Naive B cell (primary cell): ENCODE measurements around the gene HDAC9. TPM values are rescaled to one million over a fixed set of nuclear protein-coding genes. Genes with fewer than 3 reads are reported as not detected.

ENCODE experiments used
- ATAC-seq, 2 donors: fragments of 150-1000 bp; cut with Tn5 transposase; 2 replicates each; pipeline ENCODE4 v1.10.0; 2021; ENCODE audit warnings: low read depth in 2 of 2, mild to moderate bottlenecking in 2 of 2, moderate library complexity in 2 of 2
- DNase-seq: peaks from one replicate; pipeline ENCODE4 v3.0.0; 2022
- H3K27ac Mint-ChIP-seq, 6 donors: one replicate each; pipeline ENCODE4 v1.8.0; 2020 to 2022; ENCODE audit warnings: mild to moderate bottlenecking in 6 of 6, mixed read lengths in 6 of 6, moderate library complexity in 5 of 6, inconsistent platforms in 2 of 6
- H3K27me3 Mint-ChIP-seq, 3 donors: one replicate each; pipeline ENCODE4 v1.8.0; 2021 to 2022; ENCODE audit warnings: mixed read lengths in 3 of 3, mild to moderate bottlenecking in 1 of 3
- H3K36me3 Mint-ChIP-seq, 2 donors: one replicate each; pipeline ENCODE4 v1.8.0; 2020 to 2022; ENCODE audit warnings: mixed read lengths in 2 of 2, inconsistent platforms in 1 of 2, mild to moderate bottlenecking in 1 of 2
- H3K4me1 Mint-ChIP-seq, 3 donors: one replicate each; pipeline ENCODE4 v1.8.0; 2020 to 2022; ENCODE audit warnings: mixed read lengths in 3 of 3, inconsistent platforms in 1 of 3, mild to moderate bottlenecking in 1 of 3, moderate library complexity in 1 of 3
- H3K4me3 Mint-ChIP-seq, 8 donors: one replicate each; pipeline ENCODE4 v1.8.0; 2020 to 2022; ENCODE audit warnings: mild to moderate bottlenecking in 8 of 8, mixed read lengths in 8 of 8, moderate library complexity in 8 of 8, inconsistent platforms in 2 of 8
- H3K9me3 Mint-ChIP-seq, 7 donors: one replicate each; pipeline ENCODE4 v1.8.0; 2020 to 2022; ENCODE audit warnings: mixed read lengths in 7 of 7, mild to moderate bottlenecking in 5 of 7, inconsistent platforms in 2 of 7, moderate library complexity in 1 of 7
- polyA plus RNA-seq, 6 donors: library from polyadenylated mRNA; unstranded; fragments of 300-500 nt; fragmentation: Illumina TruSeq; gene quantifications; one replicate each; pipeline ENCODE4 v1.2.3, GENCODE V29; 2021; ENCODE audit warnings: low read depth in 6 of 6

The HDAC9 gene
- polyA plus RNA-seq, 6 donors from 2014 or later, result 86.5 to 123 (median 108) TPM

GRCh38 chr7:18498341-18498740 is 2.8 kb downstream of the HDAC9 start:
- ATAC-seq (no peak), DNase-seq (no peak)
- no peaks in the 10 kb centered on the region for H3K9me3 Mint-ChIP-seq
- peak overlapping the region; percentile 87 to 97 (median 92) for H3K4me3 Mint-ChIP-seq
- peak overlapping the region in 5 of 6 donors; percentile 13 to 79 (median 66) for H3K27ac Mint-ChIP-seq
- peaks cover 60 to 78% (median 73%) of the 10 kb centered on the region in 3 donors for H3K4me1 Mint-ChIP-seq
- H3K27me3 Mint-ChIP-seq, result no peaks in the 10 kb centered on the region
- H3K36me3 Mint-ChIP-seq, result no peaks in the 10 kb centered on the region

GRCh38 chr7:18499407-18500177 is 4.0 kb downstream of the HDAC9 start:
- no peaks in the 10 kb centered on the region for H3K9me3 Mint-ChIP-seq
- ATAC-seq (no peak), DNase-seq (no peak)
- H3K27ac Mint-ChIP-seq, result peak overlapping the region in 5 of 6 donors; percentile 42 to 85 (median 83)
- peak overlapping the region in 5 of 8 donors; percentile 47 to 95 (median 63) for H3K4me3 Mint-ChIP-seq
- H3K36me3 Mint-ChIP-seq, result peaks cover 0 to 4% of the 10 kb centered on the region in 2 donors
- no peaks in the 10 kb centered on the region for H3K27me3 Mint-ChIP-seq
- H3K4me1 Mint-ChIP-seq, result peaks cover 68 to 83% (median 81%) of the 10 kb centered on the region in 3 donors

- Mint-ChIP-seq H3K27ac (peak overlapping the region; percentile 41 to 91 (median 80)), H3K36me3 (peaks cover 0 to 4% of the 10 kb centered on the region in 2 donors), H3K27me3 (no peaks in the 10 kb centered on the region), H3K4me3 (peak overlapping the region in 7 of 8 donors; percentile 1 to 72 (median 56)), H3K9me3 (no peaks in the 10 kb centered on the region), H3K4me1 (peaks cover 64 to 82% (median 77%) of the 10 kb centered on the region in 3 donors)
- ATAC-seq (peak; percentile 67 to 73), DNase-seq (no peak)
Measured at GRCh38 chr7:18503126-18503866, 7.7 kb downstream of the HDAC9 start.

- H3K36me3 Mint-ChIP-seq, result peaks cover 0 to 4% of the 10 kb centered on the region in 2 donors
- H3K4me1 Mint-ChIP-seq, result peaks cover 65 to 84% (median 77%) of the 10 kb centered on the region in 3 donors
- no peak for DNase-seq
- H3K4me3 Mint-ChIP-seq, result peak overlapping the region in 4 of 8 donors; percentile 21 to 90 (median 33)
- ATAC-seq, result no peak
- no peaks in the 10 kb centered on the region for H3K27me3 Mint-ChIP-seq
- peak overlapping the region in 4 of 6 donors; percentile 18 to 81 (median 43) for H3K27ac Mint-ChIP-seq
- H3K9me3 Mint-ChIP-seq, result no peaks in the 10 kb centered on the region
Measured at GRCh38 chr7:18504965-18505364, 9.4 kb downstream of the HDAC9 start.

- Mint-ChIP-seq H3K4me3 (peak overlapping the region; percentile 6 to 90 (median 78)), H3K27me3 (no peaks in the 10 kb centered on the region), H3K4me1 (peaks cover 64 to 81% (median 68%) of the 10 kb centered on the region in 3 donors), H3K9me3 (no peaks in the 10 kb centered on the region), H3K36me3 (peaks cover 0 to 4% of the 10 kb centered on the region in 2 donors), H3K27ac (peak overlapping the region in 5 of 6 donors; percentile 61 to 84 (median 81))
- no peak for ATAC-seq
- no peak for DNase-seq
Measured at GRCh38 chr7:18505870-18506460, 10.4 kb downstream of the HDAC9 start.

GRCh38 chr7:18508443-18509427 is 13.2 kb downstream of the HDAC9 start:
- peak; percentile 82 to 84 for ATAC-seq
- peak overlapping the region; percentile 85 to 99 (median 94) for H3K27ac Mint-ChIP-seq
- H3K36me3 Mint-ChIP-seq, result peaks cover 0 to 1% of the 10 kb centered on the region in 2 donors
- H3K4me3 Mint-ChIP-seq, result peak overlapping the region; percentile 36 to 85 (median 74)
- no peaks in the 10 kb centered on the region for H3K27me3 Mint-ChIP-seq
- DNase-seq, result no peak
- H3K4me1 Mint-ChIP-seq, result peaks cover 56 to 82% (median 62%) of the 10 kb centered on the region in 3 donors
- H3K9me3 Mint-ChIP-seq, result no peaks in the 10 kb centered on the region

- no peaks in the 10 kb centered on the region for H3K36me3 Mint-ChIP-seq
- ATAC-seq, result peak; percentile 11 to 15
- peaks cover 51 to 74% (median 55%) of the 10 kb centered on the region in 3 donors for H3K4me1 Mint-ChIP-seq
- peak overlapping the region; percentile 3 to 97 (median 92) for H3K27ac Mint-ChIP-seq
- H3K27me3 Mint-ChIP-seq, result no peaks in the 10 kb centered on the region
- H3K4me3 Mint-ChIP-seq, result peak overlapping the region; percentile 36 to 85 (median 74)
- no peak for DNase-seq
- H3K9me3 Mint-ChIP-seq, result no peaks in the 10 kb centered on the region
Measured at GRCh38 chr7:18509481-18509880, 13.9 kb downstream of the HDAC9 start.

- ATAC-seq (no peak), DNase-seq (no peak)
- no peaks in the 10 kb centered on the region for H3K9me3 Mint-ChIP-seq
- no peaks in the 10 kb centered on the region for H3K27me3 Mint-ChIP-seq
- peak overlapping the region in 1 of 8 donors; percentile 29 for H3K4me3 Mint-ChIP-seq
- peaks cover 39 to 60% (median 40%) of the 10 kb centered on the region in 3 donors for H3K4me1 Mint-ChIP-seq
- no peaks in the 10 kb centered on the region for H3K36me3 Mint-ChIP-seq
- H3K27ac Mint-ChIP-seq, result peak overlapping the region in 1 of 6 donors; percentile 57
Measured at GRCh38 chr7:18511351-18512140, 16.0 kb downstream of the HDAC9 start.

- no peaks in the 10 kb centered on the region for H3K27me3 Mint-ChIP-seq
- H3K27ac Mint-ChIP-seq, result peak overlapping the region in 2 of 6 donors; percentile 3 to 4
- H3K9me3 Mint-ChIP-seq, result no peaks in the 10 kb centered on the region
- no peak for ATAC-seq
- no peak for DNase-seq
- peak overlapping the region in 1 of 8 donors; percentile 30 for H3K4me3 Mint-ChIP-seq
- H3K4me1 Mint-ChIP-seq, result peaks cover 40 to 54% (median 45%) of the 10 kb centered on the region in 3 donors
- H3K36me3 Mint-ChIP-seq, result peaks cover 0 to 5% of the 10 kb centered on the region in 2 donors
Measured at GRCh38 chr7:18513343-18513742, 17.8 kb downstream of the HDAC9 start.

- no peaks in the 10 kb centered on the region for H3K27me3 Mint-ChIP-seq
Measured at GRCh38 chr7:18515067-18515466, 19.5 kb downstream of the HDAC9 start.

GRCh38 chr7:18517646-18518045 is 22.1 kb downstream of the HDAC9 start:
- Mint-ChIP-seq H3K27ac (peak overlapping the region in 1 of 6 donors; percentile 51), H3K4me3 (peak overlapping the region in 2 of 8 donors; percentile 16 to 46), H3K9me3 (no peaks in the 10 kb centered on the region), H3K4me1 (peaks cover 48 to 59% (median 55%) of the 10 kb centered on the region in 3 donors), H3K27me3 (no peaks in the 10 kb centered on the region), H3K36me3 (peaks cover 0 to 5% of the 10 kb centered on the region in 2 donors)
- ATAC-seq (no peak), DNase-seq (no peak)

More at GRCh38 chr7:18515067-18515466, 19.5 kb downstream of the HDAC9 start:
- Mint-ChIP-seq H3K36me3 (peaks cover 0 to 5% of the 10 kb centered on the region in 2 donors), H3K4me3 (no peak overlapping the region), H3K27ac (no peak overlapping the region), H3K9me3 (no peaks in the 10 kb centered on the region), H3K4me1 (peaks cover 37 to 48% (median 41%) of the 10 kb centered on the region in 3 donors)
- DNase-seq (no peak), ATAC-seq (no peak)
